ENCODE measurements around the gene DAAM2. TPM values are rescaled to one million over a fixed set of nuclear protein-coding genes. Genes with fewer than 3 reads are reported as not detected.
A peak's percentile ranks its signal among the peaks of the same experiment; 100 is the strongest.

Gene DAAM2
- total RNA-seq, 4 donors from 2014 or later: 25.9 to 84.0 (median 48.5) TPM

GRCh38 chr6:39929733-39930461 lies 137.7 kb downstream of the DAAM2 start:
- DNase-seq (peak in 1 of 2 donors; percentile 45), ATAC-seq (peak in 1 of 2 donors; percentile 27)
- Histone ChIP-seq H3K27ac (peak overlapping the region; percentile 95 to 99 (median 97)), H3K36me3 (peaks cover 0 to 11% of the 10 kb centered on the region in 2 donors), H3K27me3 (no peaks in the 10 kb centered on the region), H3K4me1 (peaks cover 74 to 80% of the 10 kb centered on the region in 2 donors), H3K9me3 (no peaks in the 10 kb centered on the region), H3K4me3 (peak overlapping the region in 3 of 4 donors; percentile 24 to 26 (median 24))
- TF ChIP-seq POLR2A (IDR thresholded peaks at IDR 0.05): no peak
- TF ChIP-seq, protein P1, sequence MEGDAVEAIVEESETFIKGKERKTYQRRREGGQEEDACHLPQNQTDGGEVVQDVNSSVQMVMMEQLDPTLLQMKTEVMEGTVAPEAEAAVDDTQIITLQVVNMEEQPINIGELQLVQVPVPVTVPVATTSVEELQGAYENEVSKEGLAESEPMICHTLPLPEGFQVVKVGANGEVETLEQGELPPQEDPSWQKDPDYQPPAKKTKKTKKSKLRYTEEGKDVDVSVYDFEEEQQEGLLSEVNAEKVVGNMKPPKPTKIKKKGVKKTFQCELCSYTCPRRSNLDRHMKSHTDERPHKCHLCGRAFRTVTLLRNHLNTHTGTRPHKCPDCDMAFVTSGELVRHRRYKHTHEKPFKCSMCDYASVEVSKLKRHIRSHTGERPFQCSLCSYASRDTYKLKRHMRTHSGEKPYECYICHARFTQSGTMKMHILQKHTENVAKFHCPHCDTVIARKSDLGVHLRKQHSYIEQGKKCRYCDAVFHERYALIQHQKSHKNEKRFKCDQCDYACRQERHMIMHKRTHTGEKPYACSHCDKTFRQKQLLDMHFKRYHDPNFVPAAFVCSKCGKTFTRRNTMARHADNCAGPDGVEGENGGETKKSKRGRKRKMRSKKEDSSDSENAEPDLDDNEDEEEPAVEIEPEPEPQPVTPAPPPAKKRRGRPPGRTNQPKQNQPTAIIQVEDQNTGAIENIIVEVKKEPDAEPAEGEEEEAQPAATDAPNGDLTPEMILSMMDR (IDR thresholded peaks at IDR 0.05 in 4 of 5, conservative IDR thresholded peaks at IDR 0.05 in 1 of 5): no peak
- in situ Hi-C loops (cut with MboI; ENCODE audit: low sequenced_read_pairs in 4 of 4) (no loop called here), intact Hi-C loops (cut with DNase I; ENCODE audit: low total_unique reads) (loop anchor here (5.0 to 10.0 kb wide), 3 partner anchors 855 to 1142 kb away; partner anchors contain the start of genes NFYA and OARD1)

DNA sequence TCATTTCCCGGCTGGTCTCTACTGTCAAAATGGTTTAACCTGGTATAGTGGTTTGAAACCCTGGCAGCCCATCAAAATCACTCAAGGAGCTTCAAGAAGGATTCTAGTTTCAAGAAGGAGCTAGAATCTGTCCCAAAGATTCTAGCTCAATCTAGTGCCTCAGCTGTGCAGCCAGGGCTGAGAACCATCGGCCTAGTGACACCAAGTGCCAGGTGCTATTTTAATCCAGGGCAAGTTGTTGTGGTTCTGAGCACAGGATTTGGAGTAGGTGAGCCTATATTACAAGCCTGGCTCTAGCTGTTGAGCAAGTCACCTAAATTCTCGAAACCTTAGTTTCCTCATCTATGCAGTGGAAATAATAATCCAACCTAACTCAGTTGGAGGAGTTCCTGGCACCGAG lies 138.4 kb downstream of the DAAM2 start:
- Histone ChIP-seq H3K9me3 (no peaks in the 10 kb centered on the region), H3K27me3 (no peaks in the 10 kb centered on the region), H3K27ac (peak overlapping the region; percentile 95 to 99 (median 97)), H3K4me3 (peak overlapping the region in 3 of 4 donors; percentile 24 to 26 (median 24)), H3K36me3 (peaks cover 0 to 5% of the 10 kb centered on the region in 2 donors), H3K4me1 (peaks cover 72 to 76% of the 10 kb centered on the region in 2 donors)
- ATAC-seq (peak; percentile 28 to 50), DNase-seq (peak; percentile 49 to 59)
- TF ChIP-seq, protein P1 (IDR thresholded peaks at IDR 0.05 in 4 of 5, conservative IDR thresholded peaks at IDR 0.05 in 1 of 5): no peak
- TF ChIP-seq POLR2A (IDR thresholded peaks at IDR 0.05): no peak
- in situ Hi-C loops (cut with MboI; ENCODE audit: low sequenced_read_pairs in 4 of 4) (no loop called here), intact Hi-C loops (cut with DNase I; ENCODE audit: low total_unique reads) (loop anchor here (5.0 to 10.0 kb wide), 3 partner anchors 854 to 1142 kb away; partner anchors contain the start of genes NFYA and OARD1)

- Histone ChIP-seq H3K4me1 (peaks cover 70 to 72% of the 10 kb centered on the region in 2 donors), H3K36me3 (no peaks in the 10 kb centered on the region), H3K9me3 (no peaks in the 10 kb centered on the region), H3K27ac (peak overlapping the region; percentile 95 to 99 (median 97)), H3K27me3 (no peaks in the 10 kb centered on the region), H3K4me3 (peak overlapping the region; percentile 80 to 98 (median 94))
- in situ Hi-C loops (cut with MboI; ENCODE audit: low sequenced_read_pairs in 4 of 4) (no loop called here), intact Hi-C loops (cut with DNase I; ENCODE audit: low total_unique reads) (loop anchor here (5.0 to 10.0 kb wide), 3 partner anchors 853 to 1141 kb away; partner anchors contain the start of genes NFYA and OARD1)
- ATAC-seq (no peak), DNase-seq (no peak)
- TF ChIP-seq, protein P1 (IDR thresholded peaks at IDR 0.05 in 4 of 5, conservative IDR thresholded peaks at IDR 0.05 in 1 of 5): no peak
- TF ChIP-seq POLR2A (IDR thresholded peaks at IDR 0.05): no peak
Observed at GRCh38 chr6:39931607-39932006, 139.4 kb downstream of the DAAM2 start.

- peak in 1 of 2 donors; percentile 12 for ATAC-seq
- peak overlapping the region; percentile 95 to 99 (median 97) for H3K27ac ChIP-seq
- in situ Hi-C loops (cut with MboI; ENCODE audit: low sequenced_read_pairs in 4 of 4) (no loop called here), intact Hi-C loops (cut with DNase I; ENCODE audit: low total_unique reads) (loop anchor here (5.0 to 10.0 kb wide), 3 partner anchors 852 to 1140 kb away; partner anchors contain the start of genes NFYA and OARD1)
- H3K9me3 ChIP-seq: no peaks in the 10 kb centered on the region
- H3K4me1 ChIP-seq: peaks cover 64 to 66% of the 10 kb centered on the region in 2 donors
- no peaks in the 10 kb centered on the region for H3K27me3 ChIP-seq
- peak overlapping the region; percentile 80 to 98 (median 94) for H3K4me3 ChIP-seq
- no peaks in the 10 kb centered on the region for H3K36me3 ChIP-seq
- no peak for DNase-seq
- no peak for TF ChIP-seq POLR2A (IDR thresholded peaks at IDR 0.05)
- TF ChIP-seq, protein P1 (IDR thresholded peaks at IDR 0.05 in 4 of 5, conservative IDR thresholded peaks at IDR 0.05 in 1 of 5): no peak
Observed at GRCh38 chr6:39932386-39932910, 140.3 kb downstream of the DAAM2 start.

Data from gastrocnemius medialis (tissue), 4 donors.